ENCODE data around the gene ARCN1. TPM values are rescaled to one million over a fixed set of nuclear protein-coding genes. Genes with fewer than 3 reads are reported as not detected.
"Not testable (repeated sequence)": the region's sequence is repeated elsewhere in the genome, so short reads cannot be mapped to it uniquely, and the experiment has no call there.

The ARCN1 gene
- total RNA-seq, 1 donor from 2014 or later, result 112 TPM

DNA sequence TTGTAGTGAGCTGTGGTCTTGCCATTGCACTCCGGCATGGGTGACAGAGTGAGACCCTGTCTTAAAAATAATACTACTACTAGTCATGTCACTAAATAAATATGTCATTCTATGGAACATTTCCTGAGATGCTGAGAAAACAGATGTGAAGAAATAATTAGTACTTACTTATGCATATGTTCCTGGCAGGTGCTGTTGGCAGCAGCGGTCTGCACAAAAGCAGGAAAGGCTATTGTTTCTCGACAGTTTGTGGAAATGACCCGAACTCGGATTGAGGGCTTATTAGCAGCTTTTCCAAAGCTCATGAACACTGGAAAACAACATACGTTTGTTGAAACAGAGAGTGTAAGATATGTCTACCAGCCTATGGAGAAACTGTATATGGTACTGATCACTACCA lies 8.8 kb downstream of the ARCN1 start:
- no peak overlapping the region for H3K9ac ChIP-seq
- H3K27ac ChIP-seq, result no peak overlapping the region
- no peaks in the 10 kb centered on the region for H3K27me3 ChIP-seq
- no peaks in the 10 kb centered on the region for H3K4me1 ChIP-seq
- Mint-ChIP-seq H3K27me3 (ENCODE audit: insufficient read depth, low read depth) (no peaks in the 10 kb centered on the region), H3K36me3 (peaks cover 22% of the 10 kb centered on the region), H3K27ac (no peak overlapping the region), H3K4me1 (no peaks in the 10 kb centered on the region), H3K9me3 (no peaks in the 10 kb centered on the region), H3K4me3 (no peak overlapping the region)
- no peaks in the 10 kb centered on the region for H3K9me3 ChIP-seq (ENCODE audit: low read depth)
- H3K79me2 ChIP-seq (ENCODE audit: low read depth), result peaks cover 60% of the 10 kb centered on the region
- TF ChIP-seq, protein P1, sequence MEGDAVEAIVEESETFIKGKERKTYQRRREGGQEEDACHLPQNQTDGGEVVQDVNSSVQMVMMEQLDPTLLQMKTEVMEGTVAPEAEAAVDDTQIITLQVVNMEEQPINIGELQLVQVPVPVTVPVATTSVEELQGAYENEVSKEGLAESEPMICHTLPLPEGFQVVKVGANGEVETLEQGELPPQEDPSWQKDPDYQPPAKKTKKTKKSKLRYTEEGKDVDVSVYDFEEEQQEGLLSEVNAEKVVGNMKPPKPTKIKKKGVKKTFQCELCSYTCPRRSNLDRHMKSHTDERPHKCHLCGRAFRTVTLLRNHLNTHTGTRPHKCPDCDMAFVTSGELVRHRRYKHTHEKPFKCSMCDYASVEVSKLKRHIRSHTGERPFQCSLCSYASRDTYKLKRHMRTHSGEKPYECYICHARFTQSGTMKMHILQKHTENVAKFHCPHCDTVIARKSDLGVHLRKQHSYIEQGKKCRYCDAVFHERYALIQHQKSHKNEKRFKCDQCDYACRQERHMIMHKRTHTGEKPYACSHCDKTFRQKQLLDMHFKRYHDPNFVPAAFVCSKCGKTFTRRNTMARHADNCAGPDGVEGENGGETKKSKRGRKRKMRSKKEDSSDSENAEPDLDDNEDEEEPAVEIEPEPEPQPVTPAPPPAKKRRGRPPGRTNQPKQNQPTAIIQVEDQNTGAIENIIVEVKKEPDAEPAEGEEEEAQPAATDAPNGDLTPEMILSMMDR (IDR thresholded peaks at IDR 0.05), result no peak
- TF ChIP-seq EZH2 (IDR thresholded peaks at IDR 0.05) (no peak), EZH2phosphoT487 (IDR thresholded peaks at IDR 0.05) (no peak)
- peaks cover 59% of the 10 kb centered on the region for H4K20me1 ChIP-seq (ENCODE audit: low read depth)
- H3K4me2 ChIP-seq, result no peak overlapping the region
- H3F3A ChIP-seq (ENCODE audit: low read depth), result peaks cover 6% of the 10 kb centered on the region
- no peak overlapping the region for H2AFZ ChIP-seq (replicated peaks)
- no peak for DNase-seq (ENCODE audit: low spot score)
- H3K4me3 ChIP-seq, result no peak overlapping the region
- no peaks in the 10 kb centered on the region for H3K36me3 ChIP-seq

DNA sequence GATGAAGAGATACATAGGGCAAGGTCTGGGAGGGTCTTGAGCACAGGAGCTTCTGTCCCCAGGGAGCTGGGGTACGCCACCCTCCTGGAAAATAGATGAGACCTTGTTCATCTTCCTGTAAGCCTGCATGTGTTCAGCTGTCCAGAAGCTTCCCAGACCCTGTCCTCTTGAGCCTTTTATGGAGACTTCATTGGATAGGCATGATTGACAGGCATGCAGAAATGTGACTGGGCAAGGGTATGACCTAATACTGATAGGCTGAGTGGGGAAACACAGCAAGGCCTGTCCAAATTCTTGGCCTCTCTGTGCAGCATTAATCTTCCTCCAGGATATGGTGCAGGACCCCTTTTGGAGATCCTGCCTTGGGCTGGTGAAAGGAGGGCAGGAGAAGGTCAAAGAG lies 15.7 kb downstream of the ARCN1 start:
- Mint-ChIP-seq H3K27me3 (ENCODE audit: insufficient read depth, low read depth) (no peaks in the 10 kb centered on the region), H3K27ac (no peak overlapping the region), H3K4me3 (no peak overlapping the region), H3K9me3 (no peaks in the 10 kb centered on the region), H3K36me3 (peaks cover 37% of the 10 kb centered on the region), H3K4me1 (no peaks in the 10 kb centered on the region)
- peaks cover 23% of the 10 kb centered on the region for H3K36me3 ChIP-seq
- no peak overlapping the region for H3K4me2 ChIP-seq
- no peak overlapping the region for H3K4me3 ChIP-seq
- H3K27me3 ChIP-seq, result no peaks in the 10 kb centered on the region
- H3K79me2 ChIP-seq (ENCODE audit: low read depth), result no peaks in the 10 kb centered on the region
- no peaks in the 10 kb centered on the region for H3K4me1 ChIP-seq
- H3K27ac ChIP-seq, result no peak overlapping the region
- no peaks in the 10 kb centered on the region for H3K9me3 ChIP-seq (ENCODE audit: low read depth)
- peaks cover 1% of the 10 kb centered on the region for H4K20me1 ChIP-seq (ENCODE audit: low read depth)
- TF ChIP-seq EZH2 (IDR thresholded peaks at IDR 0.05) (no peak), EZH2phosphoT487 (IDR thresholded peaks at IDR 0.05) (no peak)
- H3F3A ChIP-seq (ENCODE audit: low read depth), result peaks cover 5% of the 10 kb centered on the region
- no peak overlapping the region for H3K9ac ChIP-seq
- no peak for DNase-seq (ENCODE audit: low spot score)
- no peak overlapping the region for H2AFZ ChIP-seq (replicated peaks)

DNA sequence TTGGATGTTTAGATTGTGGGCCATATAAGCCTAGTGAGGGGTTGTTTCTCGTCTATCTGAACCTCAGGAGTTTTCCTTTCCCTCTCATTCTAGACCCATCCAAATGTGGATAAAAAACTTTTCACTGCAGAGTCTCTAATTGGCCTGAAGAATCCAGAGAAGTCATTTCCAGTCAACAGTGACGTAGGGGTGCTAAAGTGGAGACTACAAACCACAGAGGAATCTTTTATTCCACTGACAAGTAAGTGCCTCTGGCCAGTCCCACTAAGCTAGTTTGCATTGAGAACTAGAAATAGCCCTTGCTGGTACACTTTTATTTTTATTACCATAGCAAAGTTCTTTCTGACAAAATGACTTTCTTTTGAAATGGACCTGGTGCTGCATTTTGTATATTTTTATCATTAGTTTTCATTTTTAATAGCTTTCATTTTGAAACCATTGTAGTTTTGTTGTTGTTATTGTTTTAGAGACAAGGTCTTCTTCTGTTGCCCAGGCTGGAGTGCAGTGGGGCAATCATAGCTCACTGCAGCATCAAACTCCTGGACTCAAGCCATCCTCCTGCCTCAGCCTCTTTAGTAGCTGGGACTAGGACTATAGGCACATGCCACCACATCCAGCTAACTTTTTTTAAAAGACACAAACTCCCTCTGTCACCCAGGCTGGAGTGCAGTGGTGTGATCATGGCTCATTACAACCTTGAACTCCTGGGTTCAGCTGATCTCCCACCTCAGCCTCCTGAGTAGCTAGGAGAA lies 20.6 kb downstream of the ARCN1 start:
- Histone ChIP-seq H3K9me3 (ENCODE audit: low read depth) (no peaks in the 10 kb centered on the region), H3F3A (ENCODE audit: low read depth) (peaks cover 5% of the 10 kb centered on the region), H3K4me2 (no peak overlapping the region), H3K9ac (no peak overlapping the region), H3K79me2 (ENCODE audit: low read depth) (no peaks in the 10 kb centered on the region), H3K36me3 (peaks cover 25% of the 10 kb centered on the region), H2AFZ (replicated peaks) (no peak overlapping the region), H3K27me3 (no peaks in the 10 kb centered on the region), H3K4me3 (no peak overlapping the region), H3K4me1 (no peaks in the 10 kb centered on the region), H3K27ac (no peak overlapping the region), H4K20me1 (ENCODE audit: low read depth) (peaks cover 12% of the 10 kb centered on the region)
- TF ChIP-seq EZH2phosphoT487 (IDR thresholded peaks at IDR 0.05), result no peak
- TF ChIP-seq, protein P1 (IDR thresholded peaks at IDR 0.05), result no peak
- TF ChIP-seq EZH2 (IDR thresholded peaks at IDR 0.05), result no peak
- Mint-ChIP-seq H3K4me3 (no peak overlapping the region), H3K27ac (no peak overlapping the region), H3K36me3 (peaks cover 32% of the 10 kb centered on the region), H3K4me1 (no peaks in the 10 kb centered on the region), H3K9me3 (no peaks in the 10 kb centered on the region), H3K27me3 (ENCODE audit: insufficient read depth, low read depth) (no peaks in the 10 kb centered on the region)
- DNase-seq (ENCODE audit: low spot score), result no peak

DNA sequence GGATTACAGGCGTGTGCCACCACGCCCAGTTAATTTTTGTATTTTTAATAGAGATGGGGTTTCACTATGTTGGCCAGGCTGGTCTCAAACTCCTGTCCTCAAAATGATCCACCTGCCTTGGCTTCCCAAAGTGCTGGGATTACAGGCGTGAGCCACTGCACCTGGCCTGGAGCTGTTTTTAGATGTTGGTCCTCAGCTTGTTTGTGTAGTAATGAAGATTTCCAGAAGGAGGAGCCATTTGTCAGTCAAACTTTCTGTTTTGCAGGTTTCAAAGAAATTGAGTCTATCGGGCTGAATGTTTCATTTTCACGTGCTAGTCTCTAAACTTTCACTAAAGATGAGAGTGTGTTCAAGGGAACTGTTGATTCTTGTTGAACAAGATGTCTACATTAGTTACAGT lies 22.8 kb downstream of the ARCN1 start:
- H3K9me3 ChIP-seq (ENCODE audit: low read depth); H2AFZ ChIP-seq (replicated peaks); H3K4me1 ChIP-seq; H3K9ac ChIP-seq; H3K27me3 Mint-ChIP-seq (ENCODE audit: insufficient read depth, low read depth); H3K4me3 Mint-ChIP-seq; H3K4me1 Mint-ChIP-seq; H3K79me2 ChIP-seq (ENCODE audit: low read depth); H3K9me3 Mint-ChIP-seq; H3K27me3 ChIP-seq; H3K27ac ChIP-seq; H3K4me3 ChIP-seq; H3F3A ChIP-seq (ENCODE audit: low read depth); H3K4me2 ChIP-seq; H3K27ac Mint-ChIP-seq: not testable (repeated sequence)
- TF ChIP-seq, protein P1 (IDR thresholded peaks at IDR 0.05), result peak; percentile 65
- peaks cover 12% of the 10 kb centered on the region for H4K20me1 ChIP-seq (ENCODE audit: low read depth)
- peaks cover 24% of the 10 kb centered on the region for H3K36me3 ChIP-seq
- peaks cover 28% of the 10 kb centered on the region for H3K36me3 Mint-ChIP-seq
- DNase-seq (ENCODE audit: low spot score), result peak; percentile 47
